ENCODE results near the gene ABHD17B.

Gene ABHD17B

DNA sequence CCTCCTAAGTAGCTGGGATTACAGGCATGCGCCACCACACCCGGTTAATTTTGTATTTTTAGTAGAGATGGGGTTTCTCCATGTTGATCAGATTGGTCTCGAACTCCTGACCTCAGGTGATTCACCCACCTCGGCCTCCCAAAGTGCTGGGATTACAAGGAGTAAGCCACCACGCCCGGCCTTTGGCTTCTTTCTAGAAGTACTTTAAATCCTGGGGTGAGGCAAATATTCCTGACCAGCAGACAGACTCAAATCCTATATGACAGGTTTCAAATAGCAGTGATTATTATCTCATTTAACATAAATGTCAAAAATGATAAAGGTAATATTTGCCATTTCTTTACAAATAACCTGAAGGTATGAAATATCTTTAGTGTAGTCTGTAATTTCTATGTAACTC, 35.6 kb downstream of the ABHD17B start:
- TF ChIP-seq CTCF (conservative IDR thresholded peaks at IDR 0.05; ENCODE audit: control insufficient read depth, insufficient read depth, low read depth, low read length) = no peak

GRCh38 chr9:71863631-71864030, 47.4 kb downstream of the ABHD17B start:
- TF ChIP-seq CTCF (conservative IDR thresholded peaks at IDR 0.05; ENCODE audit: control insufficient read depth, insufficient read depth, low read depth, low read length) = no peak
- DNase-seq (ENCODE audit: low read depth) = peak; percentile 22
- H3K4me3 ChIP-seq (ENCODE audit: control insufficient read depth, low read depth, low read length) = no peak overlapping the region

More for the DNA sequence above, 35.6 kb downstream of the ABHD17B start:
- no peak for DNase-seq (ENCODE audit: low read depth)
- H3K4me3 ChIP-seq (ENCODE audit: control insufficient read depth, low read depth, low read length) = no peak overlapping the region

DNA sequence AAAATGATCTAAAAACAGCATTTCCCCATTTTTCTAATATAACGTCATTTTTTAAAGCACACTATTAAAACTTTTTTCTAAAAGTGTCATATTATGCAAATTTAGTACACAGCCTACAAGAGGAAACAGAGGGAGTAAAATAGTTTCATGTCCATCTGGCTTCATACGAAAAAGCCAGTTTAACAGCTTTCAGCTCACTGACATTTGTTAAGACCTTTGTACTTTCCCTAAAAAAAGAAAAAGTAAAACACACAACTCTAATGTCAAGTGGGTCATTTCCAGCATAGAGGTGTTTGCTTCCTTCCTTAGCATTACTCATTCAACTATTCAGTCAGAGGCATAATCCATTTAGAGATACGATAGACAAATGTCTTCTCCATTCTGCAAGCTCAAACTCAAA, 49.4 kb downstream of the ABHD17B start:
- TF ChIP-seq CTCF (conservative IDR thresholded peaks at IDR 0.05; ENCODE audit: control insufficient read depth, insufficient read depth, low read depth, low read length) = no peak
- DNase-seq (ENCODE audit: low read depth) = no peak
- no peak overlapping the region for H3K4me3 ChIP-seq (ENCODE audit: control insufficient read depth, low read depth, low read length)

DNA sequence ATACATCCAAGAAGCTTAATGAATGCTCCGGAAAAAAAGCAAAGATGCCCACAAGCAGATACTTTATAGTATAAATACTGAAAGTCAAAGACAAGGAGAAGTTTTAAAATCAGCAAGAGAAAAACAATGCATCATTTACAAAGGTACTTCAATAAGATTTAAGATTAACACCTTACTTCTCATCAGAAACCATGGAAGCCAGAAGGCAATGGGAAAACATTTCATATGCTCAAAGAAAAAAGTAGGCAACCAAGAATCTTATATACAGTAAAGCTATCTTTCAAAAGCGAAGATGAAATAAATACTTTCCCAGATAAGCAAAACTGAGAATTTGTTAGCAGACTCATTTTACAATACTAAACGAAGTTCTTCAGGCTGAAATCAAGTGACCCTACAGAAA, 51.1 kb downstream of the ABHD17B start:
- TF ChIP-seq CTCF (conservative IDR thresholded peaks at IDR 0.05; ENCODE audit: control insufficient read depth, insufficient read depth, low read depth, low read length) = no peak
- no peak for DNase-seq (ENCODE audit: low read depth)
- H3K4me3 ChIP-seq (ENCODE audit: control insufficient read depth, low read depth, low read length) = no peak overlapping the region

DNA sequence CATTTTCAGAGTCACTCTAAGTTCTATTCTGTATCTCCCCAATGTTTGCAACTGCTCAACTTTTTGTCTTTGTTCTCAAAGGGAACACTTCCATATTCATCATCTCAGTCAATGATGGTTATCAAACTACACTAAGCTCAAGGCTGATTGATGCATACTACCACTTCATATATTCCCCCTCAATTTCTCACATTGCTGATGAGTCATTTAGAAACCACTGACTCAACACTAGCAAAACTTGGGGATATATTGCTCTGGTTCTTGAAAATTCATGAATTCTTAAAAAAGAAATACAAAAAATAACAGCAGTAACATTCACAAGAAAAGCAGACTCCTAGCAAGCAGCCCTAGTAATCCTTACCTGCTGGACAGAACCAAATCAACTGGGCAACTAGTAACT, 52.2 kb downstream of the ABHD17B start:
- peak; percentile 42 for DNase-seq (ENCODE audit: low read depth)

GRCh38 chr9:71858102-71858798, 52.7 kb downstream of the ABHD17B start:
- DNase-seq (ENCODE audit: low read depth) = no peak
- no peak for TF ChIP-seq CTCF (conservative IDR thresholded peaks at IDR 0.05; ENCODE audit: control insufficient read depth, insufficient read depth, low read depth, low read length)
- H3K4me3 ChIP-seq (ENCODE audit: control insufficient read depth, low read depth, low read length) = no peak overlapping the region

More for the DNA sequence above, 52.2 kb downstream of the ABHD17B start:
- H3K4me3 ChIP-seq (ENCODE audit: control insufficient read depth, low read depth, low read length) = no peak overlapping the region
- TF ChIP-seq CTCF (conservative IDR thresholded peaks at IDR 0.05; ENCODE audit: control insufficient read depth, insufficient read depth, low read depth, low read length) = no peak
